Stomach (tissue), 4 donors: ENCODE results near the gene APOL2.

ENCODE experiments used
- EP300 ChIP-seq: sonication (generic); formaldehyde crosslinking; IDR thresholded peaks from one replicate; pipeline ENCODE4 v1.6.1; 2017; ENCODE audit warnings: antibody characterized with exemption
- POLR2AphosphoS5 ChIP-seq, 3 donors: sonication (generic); formaldehyde crosslinking; IDR thresholded peaks; one replicate each; pipeline ENCODE4 v1.6.1; 2016; ENCODE audit warnings: antibody characterized with exemption in 3 of 3
- TF ChIP-seq, protein P1 (sequence below), 7 experiments: fragments of 450-650 bp in 4 of 7; fragments of 200-600 bp in 3 of 7; sonication (generic) in 3 of 7; IDR thresholded peaks; one replicate each; pipeline ENCODE4 v1.5.1; 2016 to 2019; ENCODE audit warnings: antibody characterized with exemption in 7 of 7, control low read depth in 2 of 7, mild to moderate bottlenecking in 1 of 7

DNA sequence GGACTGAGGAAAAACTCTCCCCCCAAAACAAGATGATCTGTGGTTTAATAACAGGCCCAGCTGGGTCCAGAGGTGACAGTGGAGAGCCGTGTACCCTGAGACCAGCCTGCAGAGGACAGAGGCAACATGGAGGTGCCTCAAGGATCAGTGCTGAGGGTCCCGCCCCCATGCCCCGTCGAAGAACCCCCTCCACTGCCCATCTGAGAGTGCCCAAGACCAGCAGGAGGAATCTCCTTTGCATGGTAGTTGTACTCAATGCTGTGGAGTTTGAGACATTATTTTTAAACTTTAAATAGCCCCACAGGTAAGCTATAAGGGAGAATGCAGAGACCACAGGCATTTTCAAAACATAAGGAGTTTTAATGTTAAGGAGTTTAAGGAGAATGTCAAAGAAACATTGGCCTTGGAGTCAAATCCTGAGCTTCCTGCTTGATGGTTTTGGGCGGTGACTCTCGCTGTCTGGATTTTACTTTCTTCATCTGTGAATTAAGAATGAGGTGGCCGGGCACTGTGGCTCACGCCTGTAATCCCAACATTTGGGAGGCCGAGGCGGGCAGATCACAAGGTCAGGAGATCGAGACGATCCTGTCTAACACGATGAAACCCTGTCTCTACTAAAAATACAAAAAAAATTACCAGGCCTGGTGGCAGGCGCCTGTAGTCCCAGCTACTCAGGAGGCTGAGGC is 20.4 kb upstream of the APOL2 start:
- TF ChIP-seq, protein P1, sequence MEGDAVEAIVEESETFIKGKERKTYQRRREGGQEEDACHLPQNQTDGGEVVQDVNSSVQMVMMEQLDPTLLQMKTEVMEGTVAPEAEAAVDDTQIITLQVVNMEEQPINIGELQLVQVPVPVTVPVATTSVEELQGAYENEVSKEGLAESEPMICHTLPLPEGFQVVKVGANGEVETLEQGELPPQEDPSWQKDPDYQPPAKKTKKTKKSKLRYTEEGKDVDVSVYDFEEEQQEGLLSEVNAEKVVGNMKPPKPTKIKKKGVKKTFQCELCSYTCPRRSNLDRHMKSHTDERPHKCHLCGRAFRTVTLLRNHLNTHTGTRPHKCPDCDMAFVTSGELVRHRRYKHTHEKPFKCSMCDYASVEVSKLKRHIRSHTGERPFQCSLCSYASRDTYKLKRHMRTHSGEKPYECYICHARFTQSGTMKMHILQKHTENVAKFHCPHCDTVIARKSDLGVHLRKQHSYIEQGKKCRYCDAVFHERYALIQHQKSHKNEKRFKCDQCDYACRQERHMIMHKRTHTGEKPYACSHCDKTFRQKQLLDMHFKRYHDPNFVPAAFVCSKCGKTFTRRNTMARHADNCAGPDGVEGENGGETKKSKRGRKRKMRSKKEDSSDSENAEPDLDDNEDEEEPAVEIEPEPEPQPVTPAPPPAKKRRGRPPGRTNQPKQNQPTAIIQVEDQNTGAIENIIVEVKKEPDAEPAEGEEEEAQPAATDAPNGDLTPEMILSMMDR (IDR thresholded peaks at IDR 0.05): no peak
- TF ChIP-seq EP300 (no peak), POLR2AphosphoS5 (IDR thresholded peaks at IDR 0.05) (no peak)
